HG03521 (cell line): ENCODE data around the gene INPP5D.

Source experiments
- ATAC-seq: cut with Tn5 transposase; IDR thresholded peaks from one replicate; pipeline ENCODE4 v1.9.1; 2021; ENCODE audit warnings: mild to moderate bottlenecking, moderate library complexity; ENCODE audit not compliant: unreplicated experiment

Gene INPP5D

GRCh38 chr2:233068762-233069418, 8.7 kb downstream of the INPP5D start:
- ATAC-seq, result no peak

- no peak for ATAC-seq
Observed at GRCh38 chr2:233072838-233073237, 12.7 kb downstream of the INPP5D start.

GRCh38 chr2:233074106-233074505, 14.0 kb downstream of the INPP5D start:
- ATAC-seq, result no peak

GRCh38 chr2:233075141-233075965, 15.2 kb downstream of the INPP5D start:
- ATAC-seq, result peak; percentile 17

- peak; percentile 37 for ATAC-seq
Observed at GRCh38 chr2:233075966-233076339, 15.8 kb downstream of the INPP5D start.

- ATAC-seq, result no peak
Observed at GRCh38 chr2:233076749-233077148, 16.6 kb downstream of the INPP5D start.

- ATAC-seq, result peak; percentile 33
Observed at GRCh38 chr2:233079473-233079877, 19.3 kb downstream of the INPP5D start.

GRCh38 chr2:233079953-233080835, 20.1 kb downstream of the INPP5D start:
- no peak for ATAC-seq

GRCh38 chr2:233080836-233081229, 20.7 kb downstream of the INPP5D start:
- ATAC-seq, result no peak

GRCh38 chr2:233081232-233081730, 21.1 kb downstream of the INPP5D start:
- no peak for ATAC-seq

- peak; percentile 0 for ATAC-seq
Observed at GRCh38 chr2:233081731-233082221, 21.6 kb downstream of the INPP5D start.

- ATAC-seq, result peak; percentile 33
Observed at GRCh38 chr2:233082222-233082930, 22.2 kb downstream of the INPP5D start.

- no peak for ATAC-seq
Observed at GRCh38 chr2:233082931-233083755, 23.0 kb downstream of the INPP5D start.

- ATAC-seq, result no peak
Observed at GRCh38 chr2:233083782-233084181, 23.6 kb downstream of the INPP5D start.

GRCh38 chr2:233084488-233084887, 24.3 kb downstream of the INPP5D start:
- no peak for ATAC-seq

- ATAC-seq, result no peak
Observed at GRCh38 chr2:233085037-233085838, 25.1 kb downstream of the INPP5D start.

- no peak for ATAC-seq
Observed at GRCh38 chr2:233085839-233086150, 25.7 kb downstream of the INPP5D start.

GRCh38 chr2:233087713-233088112, 27.6 kb downstream of the INPP5D start:
- ATAC-seq, result no peak

GRCh38 chr2:233088972-233089345, 28.8 kb downstream of the INPP5D start:
- ATAC-seq, result no peak
